ELR (cell line): Measurements from ENCODE around the gene VEGFB.
A peak's percentile ranks its signal among the peaks of the same experiment; 100 is the strongest.

Experiments used
- DNase-seq: peaks from one replicate; pipeline ENCODE4 v3.0.0-alpha.2; 2015; ENCODE audit warnings: low read depth

VEGFB gene

DNA sequence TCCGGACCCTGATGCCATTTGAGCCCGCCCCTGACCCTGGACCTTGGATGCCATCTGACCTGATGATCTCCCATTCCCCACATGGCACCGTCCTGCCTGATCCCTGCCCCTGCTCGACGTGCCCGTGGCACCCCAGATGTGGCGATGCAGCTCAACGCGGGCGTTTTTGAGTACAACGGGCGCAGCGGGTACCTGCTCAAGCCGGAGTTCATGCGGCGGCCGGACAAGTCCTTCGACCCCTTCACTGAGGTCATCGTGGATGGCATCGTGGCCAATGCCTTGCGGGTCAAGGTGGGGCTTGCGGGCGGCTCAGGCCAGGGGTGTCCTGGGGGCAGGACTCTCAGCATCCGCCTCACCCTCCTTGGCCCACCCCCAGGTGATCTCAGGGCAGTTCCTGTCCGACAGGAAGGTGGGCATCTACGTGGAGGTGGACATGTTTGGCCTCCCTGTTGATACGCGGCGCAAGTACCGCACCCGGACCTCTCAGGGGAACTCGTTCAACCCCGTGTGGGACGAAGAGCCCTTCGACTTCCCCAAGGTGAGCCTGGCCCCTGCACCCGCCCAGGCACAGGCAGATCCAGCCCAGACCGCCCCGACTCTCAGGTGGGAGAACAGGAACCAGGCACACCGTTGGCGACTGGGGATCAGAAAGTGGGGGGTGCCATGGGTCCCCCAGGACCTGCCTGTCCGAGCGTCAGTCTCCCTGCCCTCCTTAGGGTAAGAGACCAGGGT, 28.1 kb downstream of the VEGFB start:
- no peak for DNase-seq

DNA sequence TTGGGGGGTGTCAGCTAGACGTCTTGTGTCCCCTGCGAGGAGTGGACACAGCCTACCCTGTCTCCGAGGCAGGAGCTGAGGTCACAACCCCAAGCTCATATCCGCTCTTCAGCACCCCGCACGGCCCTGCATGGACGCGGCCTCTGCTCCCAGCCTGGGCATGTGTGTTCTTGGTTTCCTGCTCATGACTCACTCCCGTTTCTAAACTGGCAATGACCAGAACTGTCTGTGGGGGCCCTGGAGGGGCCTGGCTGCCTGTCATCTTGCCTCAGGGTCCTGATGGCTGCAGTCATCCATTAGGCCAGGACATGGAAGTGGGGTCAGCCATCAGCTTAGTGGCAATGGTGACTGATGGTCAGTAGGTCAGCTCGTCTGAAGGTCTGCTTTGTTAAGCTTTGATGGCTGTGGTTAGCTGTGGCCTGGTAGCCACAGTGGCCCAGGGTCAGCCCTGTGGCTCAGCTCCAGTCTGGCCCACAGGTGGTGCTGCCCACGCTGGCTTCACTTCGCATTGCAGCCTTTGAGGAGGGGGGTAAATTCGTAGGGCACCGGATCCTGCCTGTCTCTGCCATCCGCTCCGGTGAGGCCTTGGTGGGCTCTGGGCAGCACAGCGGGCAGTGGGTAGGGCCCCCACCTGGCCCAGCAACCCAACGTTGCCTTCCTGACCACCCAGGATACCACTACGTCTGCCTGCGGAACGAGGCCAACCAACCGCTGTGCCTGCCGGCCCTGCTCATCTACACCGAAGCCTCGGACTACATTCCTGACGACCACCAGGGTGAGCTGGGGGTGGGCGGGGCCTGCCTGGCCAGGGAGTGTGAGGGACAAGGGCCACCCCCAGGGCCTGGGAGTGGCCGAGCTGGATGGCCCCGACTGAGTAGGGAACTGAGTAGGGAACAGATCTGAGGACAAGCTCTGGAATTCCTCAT, 28.9 kb downstream of the VEGFB start:
- peak; percentile 95 for DNase-seq

DNA sequence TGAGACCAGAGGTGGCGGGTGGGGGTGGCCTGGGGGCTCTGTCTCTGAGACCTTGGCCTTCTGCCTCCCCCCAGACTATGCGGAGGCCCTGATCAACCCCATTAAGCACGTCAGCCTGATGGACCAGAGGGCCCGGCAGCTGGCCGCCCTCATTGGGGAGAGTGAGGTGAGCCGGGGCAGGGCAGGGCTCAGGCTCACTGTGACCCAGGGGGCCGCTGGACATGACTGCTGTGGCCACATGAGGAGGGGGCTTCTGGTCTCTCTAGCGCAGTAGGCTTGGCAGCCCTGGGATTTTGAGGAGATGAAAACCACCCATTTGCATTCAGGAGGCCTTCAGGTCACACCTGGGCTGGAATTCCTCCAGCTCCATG, 29.5 kb downstream of the VEGFB start:
- no peak for DNase-seq

DNA sequence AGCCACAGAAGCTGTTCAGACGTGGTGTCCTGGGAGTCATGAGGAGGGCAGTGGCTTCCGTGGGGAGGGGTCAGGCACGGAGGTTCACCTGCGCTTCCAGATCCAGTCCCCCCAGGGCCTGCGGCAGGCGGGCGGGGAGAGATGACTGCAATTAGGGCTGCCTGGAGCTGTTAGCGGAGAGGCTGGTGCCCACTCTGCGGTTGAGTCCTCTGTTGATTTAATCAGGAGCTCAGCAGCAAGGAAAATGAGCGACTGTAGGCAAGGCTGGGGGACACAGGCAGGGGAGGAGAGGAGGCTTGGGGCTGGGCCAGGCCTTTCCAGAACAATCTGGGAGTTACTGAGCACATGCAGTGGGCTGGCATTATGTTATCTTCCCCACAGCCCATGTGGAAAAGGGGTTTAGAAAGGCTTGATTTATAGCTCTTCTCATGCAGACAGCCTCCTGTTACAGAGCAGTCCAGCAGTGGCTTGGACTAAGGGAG, 30.0 kb downstream of the VEGFB start:
- DNase-seq, result no peak

DNA sequence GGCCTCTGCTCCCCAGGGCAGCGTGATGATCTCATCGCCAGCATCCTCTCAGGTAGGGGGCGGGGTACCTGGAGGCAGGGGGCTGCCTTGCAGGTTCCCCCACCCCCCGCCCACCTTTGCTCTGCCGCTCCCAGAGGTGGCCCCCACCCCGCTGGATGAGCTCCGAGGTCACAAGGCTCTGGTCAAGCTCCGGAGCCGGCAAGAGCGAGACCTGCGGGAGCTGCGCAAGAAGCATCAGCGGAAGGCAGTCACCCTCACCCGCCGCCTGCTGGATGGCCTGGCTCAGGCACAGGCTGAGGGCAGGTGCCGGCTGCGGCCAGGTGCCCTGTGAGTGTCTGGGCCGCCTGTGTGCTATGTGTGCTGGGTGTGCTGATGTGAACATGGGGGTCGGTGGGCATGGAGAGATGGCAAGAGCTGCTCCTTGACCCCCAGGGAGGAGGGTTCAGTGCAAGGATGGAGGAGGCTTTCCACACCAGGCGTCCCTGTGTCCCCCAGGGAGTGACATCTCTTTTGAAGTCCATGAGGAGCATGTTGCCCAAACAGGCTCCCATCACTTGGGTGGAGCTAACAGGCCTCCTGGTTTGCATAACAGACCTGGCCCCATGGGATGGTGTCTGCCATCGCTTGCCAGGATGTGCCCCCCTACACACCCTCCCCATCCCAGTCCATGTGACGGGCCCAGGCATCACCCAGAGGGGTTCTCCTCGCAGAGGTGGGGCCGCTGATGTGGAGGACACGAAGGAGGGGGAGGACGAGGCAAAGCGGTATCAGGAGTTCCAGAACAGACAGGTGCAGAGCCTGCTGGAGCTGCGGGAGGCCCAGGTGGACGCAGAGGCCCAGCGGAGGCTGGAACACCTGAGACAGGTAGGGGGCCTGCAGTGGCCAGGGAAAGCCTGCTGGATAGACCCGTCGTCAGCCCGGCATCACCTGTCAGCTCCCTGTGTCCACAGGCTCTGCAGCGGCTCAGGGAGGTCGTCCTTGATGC, 31.1 kb downstream of the VEGFB start:
- DNase-seq, result no peak

DNA sequence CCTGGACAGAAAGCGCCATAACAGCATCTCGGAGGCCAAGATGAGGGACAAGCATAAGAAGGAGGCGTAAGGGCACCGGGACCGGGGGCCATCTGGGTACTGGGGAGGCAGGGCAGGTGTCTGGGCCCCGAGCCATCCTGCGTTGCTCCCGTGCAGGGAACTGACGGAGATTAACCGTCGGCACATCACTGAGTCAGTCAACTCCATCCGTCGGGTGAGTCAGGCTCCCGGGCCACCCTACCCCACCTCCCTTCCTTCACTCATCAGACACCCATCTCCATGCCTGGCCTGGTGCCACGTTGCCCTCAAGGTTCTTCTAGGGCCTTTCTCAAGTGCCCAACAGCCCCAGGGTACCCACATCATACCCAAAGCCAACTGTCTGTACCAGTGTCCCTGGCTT, 32.0 kb downstream of the VEGFB start:
- peak; percentile 88 for DNase-seq

DNA sequence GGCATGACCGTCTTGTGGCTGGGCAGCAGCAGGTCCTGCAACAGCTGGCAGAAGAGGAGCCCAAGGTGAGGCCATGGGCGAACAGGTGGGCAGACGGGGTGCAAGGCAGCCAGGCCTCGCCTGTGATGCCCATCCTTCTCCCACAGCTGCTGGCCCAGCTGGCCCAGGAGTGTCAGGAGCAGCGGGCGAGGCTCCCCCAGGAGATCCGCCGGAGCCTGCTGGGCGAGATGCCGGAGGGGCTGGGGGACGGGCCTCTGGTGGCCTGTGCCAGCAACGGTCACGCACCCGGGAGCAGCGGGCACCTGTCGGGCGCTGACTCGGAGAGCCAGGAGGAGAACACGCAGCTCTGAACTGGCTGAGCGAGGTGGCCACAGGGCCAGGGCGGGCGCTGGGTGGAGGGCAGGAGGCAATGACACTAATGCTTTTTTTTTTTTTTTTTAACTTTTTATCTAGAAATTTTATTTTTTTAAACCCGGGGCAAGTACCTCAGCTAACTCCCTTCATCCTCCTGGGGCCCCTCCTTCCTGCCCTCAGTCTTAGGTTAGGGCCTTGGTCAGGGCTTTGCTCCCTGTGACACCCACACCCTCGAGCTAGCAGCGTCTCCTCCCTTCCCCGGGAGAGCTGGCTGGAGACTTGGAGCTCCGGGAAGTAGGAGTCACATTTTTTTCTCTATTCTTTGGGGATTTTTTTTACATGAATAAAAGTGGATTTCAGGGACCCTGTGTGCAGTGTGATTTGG, 33.0 kb downstream of the VEGFB start:
- no peak for DNase-seq

DNA sequence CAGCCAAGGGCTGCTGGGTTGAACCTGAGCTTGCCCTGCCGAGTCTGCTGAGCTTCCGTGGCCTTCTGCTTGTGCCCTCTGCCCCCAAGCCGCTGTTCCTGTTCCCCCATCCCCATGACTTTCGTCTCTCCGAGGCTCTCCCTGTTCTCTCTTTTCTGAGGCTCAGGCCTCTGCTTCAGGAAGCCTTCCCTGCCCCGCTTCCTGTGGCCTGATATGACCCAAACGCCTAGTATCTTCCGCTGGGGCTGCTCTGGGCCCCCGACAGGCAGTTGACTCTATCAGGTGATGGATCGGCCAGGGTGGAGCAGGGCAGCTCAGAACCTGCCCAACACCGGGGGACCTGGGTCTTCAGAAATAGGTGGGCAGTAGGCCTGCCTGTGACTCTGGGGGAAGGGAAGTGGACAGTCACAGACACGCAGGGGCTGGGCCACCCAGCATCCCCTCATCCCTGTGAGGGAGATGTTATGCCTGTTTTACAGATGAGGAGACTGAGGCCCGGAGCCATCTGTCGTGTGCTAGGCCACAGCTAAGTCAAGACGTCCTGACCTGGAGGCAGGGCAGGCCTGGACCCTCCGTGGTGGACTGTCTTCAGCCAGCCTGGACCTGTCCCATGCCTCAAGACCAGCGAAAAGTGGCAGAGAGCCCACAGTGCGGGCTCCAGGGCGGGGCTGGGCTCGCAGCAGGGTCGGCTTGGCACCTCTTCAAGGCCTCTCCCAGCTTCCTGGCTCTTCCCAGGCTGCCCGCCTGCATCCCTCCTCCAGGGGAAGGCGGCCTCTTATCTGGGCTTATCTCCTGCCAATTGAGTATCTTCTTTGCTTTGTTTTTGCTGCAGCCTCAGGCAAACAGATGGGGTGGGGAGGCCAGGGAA, 33.9 kb downstream of the VEGFB start:
- DNase-seq, result peak; percentile 55

DNA sequence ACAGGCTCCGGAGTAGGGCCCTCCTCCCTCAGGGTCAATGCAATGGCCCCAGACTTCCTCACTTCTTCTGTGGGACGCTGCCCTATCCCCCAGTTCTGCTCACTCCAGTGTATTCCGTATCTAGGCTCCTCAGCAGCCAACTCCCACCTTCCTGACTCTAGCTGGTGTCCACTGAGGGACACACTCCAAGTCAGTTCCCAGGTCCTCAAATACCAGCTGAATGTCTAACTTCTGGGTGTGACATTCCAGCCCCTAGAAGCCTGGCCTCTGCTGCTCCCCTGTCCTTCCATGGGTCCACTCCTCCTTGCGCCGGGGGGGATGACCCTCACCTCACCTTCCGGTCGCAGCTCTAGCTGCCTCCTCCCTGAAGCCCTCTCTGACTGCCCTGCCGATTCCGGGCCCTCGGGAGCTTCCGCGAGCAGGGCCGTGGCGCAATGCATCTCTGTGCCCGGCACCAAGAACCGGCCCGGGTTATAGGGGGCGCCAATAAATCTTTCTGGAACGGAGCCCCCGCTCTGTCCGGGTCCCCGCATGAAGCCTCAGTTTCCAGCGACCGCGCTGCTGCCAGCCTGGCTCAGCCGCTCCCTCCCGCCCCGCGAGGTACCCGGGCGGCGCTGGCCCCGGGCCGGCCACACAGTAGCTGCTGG, 34.6 kb downstream of the VEGFB start:
- peak; percentile 78 for DNase-seq

DNA sequence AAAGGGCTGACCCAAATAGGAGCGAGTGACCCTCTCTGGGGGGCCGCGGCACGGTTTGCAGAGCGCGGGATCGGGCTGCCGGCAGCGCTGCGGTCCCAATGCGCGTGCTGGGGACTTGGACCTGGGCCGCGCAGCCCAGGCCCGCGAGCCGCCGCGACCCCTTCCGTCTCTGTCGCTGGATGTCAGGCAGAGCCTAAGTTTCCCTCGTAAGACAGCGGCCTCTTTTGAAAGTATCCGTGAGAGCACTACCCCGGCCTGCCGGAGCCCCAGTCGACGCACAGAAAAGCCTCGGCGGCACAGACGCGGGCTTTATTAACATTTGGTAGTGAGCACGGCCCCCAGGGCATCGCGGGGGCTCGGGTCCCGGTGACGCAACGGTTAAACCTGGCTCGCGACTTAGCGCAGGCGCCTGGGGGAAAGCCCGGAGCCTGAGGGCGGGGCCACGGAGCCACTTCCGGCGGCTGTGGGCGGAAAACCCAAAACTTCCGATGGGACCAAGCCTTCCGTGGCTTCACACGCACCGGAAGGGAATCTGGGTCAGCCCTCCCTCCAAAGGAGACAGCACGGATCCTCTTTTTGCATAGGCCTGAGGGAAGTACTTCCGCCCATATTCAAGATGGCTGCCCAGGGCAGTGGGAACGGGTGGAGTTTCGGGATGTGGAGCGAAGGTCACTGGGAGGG, 35.3 kb downstream of the VEGFB start:
- DNase-seq, result peak; percentile 100

DNA sequence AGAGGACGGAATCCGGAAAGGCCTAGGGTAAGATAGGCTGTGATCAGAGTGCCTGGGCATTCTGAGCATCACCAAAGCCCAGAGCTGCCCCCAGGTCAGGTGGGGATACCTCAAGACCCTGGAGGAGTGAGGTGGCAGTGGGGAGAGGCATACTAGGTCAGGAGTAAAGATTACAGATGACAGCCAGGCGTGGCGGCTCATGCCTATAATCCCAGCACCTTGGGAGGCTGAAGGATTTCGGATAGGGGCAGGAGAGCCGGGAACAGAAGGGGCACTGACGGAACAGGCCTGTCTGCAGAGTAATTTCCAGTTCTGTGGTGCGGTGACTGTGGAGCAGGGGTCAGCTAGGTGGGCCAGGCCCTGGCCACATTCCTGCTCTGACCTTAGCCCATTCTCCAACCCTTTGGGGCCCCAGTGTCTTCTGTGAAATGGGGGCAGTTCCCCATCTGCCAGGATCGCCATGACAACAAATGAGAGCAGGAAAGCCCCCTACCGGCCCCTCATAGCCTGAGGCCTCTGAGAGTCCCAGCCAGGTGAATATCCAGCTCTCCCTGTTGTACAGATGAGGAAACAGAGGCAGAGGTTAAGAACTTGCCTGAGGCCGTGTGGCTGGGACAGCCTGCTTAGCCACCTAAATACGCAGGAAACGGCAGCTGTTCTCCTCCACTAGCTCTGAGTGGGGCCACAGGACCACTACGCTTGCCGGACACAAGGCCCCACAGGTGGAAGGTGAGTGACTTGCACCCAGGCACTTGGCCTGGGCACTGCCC, 40.8 kb downstream of the VEGFB start:
- DNase-seq, result no peak

DNA sequence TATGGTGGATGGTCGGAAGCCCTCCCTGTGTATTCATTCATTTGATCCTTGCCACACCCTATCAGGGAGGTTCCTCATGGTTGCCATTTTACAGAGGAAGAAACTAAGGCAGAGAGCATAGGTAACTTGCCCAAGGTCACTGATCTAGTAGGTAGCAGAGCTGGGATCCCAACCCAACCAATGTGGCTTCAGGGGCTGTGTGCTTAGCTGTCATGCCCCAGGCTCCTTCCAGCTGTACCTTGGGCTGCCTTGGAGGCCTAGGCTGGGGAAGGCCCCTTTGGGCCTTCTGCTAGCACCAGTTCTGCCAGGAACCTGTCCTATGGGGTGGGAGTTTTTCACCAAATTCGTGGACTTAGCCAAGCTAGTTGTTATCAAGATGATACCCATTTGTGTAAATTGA, 41.5 kb downstream of the VEGFB start:
- DNase-seq, result no peak

DNA sequence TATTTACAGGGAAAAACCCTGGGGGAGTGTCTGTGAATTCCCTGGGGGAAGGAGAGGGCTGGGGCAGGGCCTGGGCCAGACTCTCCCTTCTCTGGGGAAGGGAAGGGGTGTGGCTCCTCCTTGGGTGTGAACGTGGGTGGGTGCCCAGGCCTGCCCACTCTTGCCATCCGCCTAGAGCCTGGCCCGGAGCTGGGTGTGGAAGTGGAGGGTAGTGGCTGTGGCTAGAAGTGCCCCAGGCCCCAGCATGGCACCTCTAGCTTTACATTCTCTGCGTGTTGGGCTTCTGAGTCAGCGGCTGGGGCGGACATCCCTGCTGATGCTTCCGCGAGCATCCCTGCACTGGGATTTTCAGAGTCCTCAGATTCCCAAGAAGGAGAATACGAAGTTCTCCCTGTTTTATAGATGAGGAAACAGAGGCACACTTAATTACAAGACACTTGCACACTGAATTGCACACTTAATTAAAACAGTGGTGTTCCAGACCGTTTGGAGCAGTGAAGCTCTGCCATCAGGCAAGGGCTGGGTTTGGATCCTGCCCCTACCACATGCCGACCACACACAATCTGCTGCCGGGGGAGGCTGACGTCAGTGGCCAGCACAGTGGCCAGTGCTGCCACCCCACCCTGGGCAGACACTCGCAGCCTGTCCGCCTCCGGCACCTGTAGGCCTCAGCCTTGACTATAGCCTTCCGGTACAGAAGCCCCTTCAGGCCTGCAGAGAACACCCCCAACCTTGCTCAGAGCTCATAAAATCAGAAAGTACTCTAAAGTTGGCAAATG, 42.5 kb downstream of the VEGFB start:
- DNase-seq, result peak; percentile 93

DNA sequence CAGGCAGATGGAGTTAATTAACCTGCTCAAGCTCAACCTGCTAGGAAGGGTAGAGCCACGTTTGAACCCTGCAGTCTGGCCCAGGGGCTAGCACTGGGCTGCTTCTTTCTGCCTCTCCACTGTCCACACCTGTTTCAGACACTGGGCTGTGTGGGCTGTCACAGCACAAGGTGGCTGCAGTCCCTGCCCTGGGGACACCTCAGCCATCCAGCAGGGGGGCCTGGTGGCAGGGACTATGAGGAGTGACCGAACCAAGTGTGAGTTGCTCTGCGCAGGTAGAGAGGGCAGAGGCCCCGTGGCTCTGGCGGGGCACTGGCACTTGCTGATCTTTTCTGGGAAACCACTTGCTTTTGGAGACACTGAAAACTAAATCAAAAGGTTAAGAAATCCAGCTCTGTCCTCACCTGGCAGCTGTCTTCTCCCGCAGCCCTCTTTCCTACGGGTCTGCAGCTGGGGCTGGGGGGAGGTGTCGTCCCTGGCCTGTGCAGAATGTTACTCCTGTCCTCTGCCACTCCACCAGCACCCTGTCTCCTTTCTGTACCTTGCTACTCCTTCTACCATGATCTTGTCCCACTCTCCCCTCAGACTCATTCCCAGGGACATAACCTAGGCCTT, 44.3 kb downstream of the VEGFB start:
- DNase-seq, result no peak

DNA sequence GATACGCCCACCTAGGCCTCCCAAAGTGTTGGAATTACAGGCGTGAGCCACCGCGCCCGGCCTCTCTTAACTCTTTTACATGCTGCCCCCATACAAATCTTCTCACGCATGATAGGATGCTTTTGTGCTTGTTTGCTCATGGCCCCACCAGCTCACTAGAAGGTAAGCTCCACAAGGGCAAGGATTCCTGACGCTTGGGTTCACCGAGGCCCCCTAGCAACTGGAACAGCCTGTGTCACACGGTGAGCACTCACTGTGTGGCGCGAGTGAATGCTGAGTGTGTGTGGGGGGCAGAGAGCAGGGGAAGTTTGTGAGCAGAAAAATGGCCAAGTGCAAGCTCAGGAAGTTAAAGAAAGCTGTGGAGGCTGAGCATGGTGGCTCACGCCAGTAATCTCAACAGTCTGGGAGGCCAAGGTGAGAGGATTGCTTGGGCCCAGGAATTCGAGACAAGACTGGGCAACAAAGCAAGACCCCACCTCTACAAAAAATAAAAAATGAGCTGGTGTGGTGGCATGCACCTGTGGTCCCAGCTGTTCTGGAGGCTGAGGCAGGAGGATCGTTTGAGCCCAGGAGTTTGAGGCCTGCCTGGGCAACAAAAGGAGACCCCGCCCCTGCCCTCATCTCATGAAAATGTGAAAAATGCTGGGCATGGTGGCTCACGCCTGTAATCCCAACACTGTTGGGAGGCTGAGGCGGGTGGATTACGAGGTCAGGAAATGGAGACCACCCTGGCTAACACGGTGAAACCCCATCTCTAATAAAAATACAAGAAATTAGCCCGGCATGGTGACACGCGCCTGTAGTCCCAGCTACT, 47.8 kb downstream of the VEGFB start:
- DNase-seq, result no peak

DNA sequence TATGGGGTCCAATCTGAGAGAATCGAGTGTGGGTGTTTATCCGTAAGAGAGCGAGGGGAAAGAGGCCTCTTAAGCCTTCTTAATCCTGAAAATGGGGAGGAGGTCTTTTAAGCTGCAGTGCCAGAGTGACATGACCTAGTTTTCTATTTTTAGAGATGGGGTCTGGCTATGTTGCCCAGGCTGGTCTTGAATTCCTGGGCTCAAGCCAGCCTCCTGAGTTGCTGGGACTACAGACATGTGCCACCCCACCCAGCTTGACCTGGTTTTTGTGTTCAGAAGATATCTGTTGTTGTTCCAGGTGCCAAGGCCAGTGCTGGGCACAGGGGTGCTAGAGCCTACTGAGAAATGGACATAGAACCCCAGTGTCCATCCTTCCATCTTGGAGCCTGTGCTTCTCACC, 48.7 kb downstream of the VEGFB start:
- DNase-seq, result no peak
